OCI-LY3 (cell line): ENCODE data around the gene FBXO42.

Experiments used
- EZH2phosphoT487 ChIP-seq: fragments of 200-600 bp; shearing (Covaris generic); IDR thresholded peaks from 2 replicates; pipeline ENCODE4 v1.6.1; 2018; ENCODE audit warnings: antibody characterized with exemption, mixed run types, low read depth
- TF ChIP-seq, protein P1 (sequence below): fragments of 200-600, 300-600 bp; sonication (generic); IDR thresholded peaks from 2 replicates; pipeline ENCODE4 v1.5.1; 2014; ENCODE audit warnings: antibody characterized with exemption, low read length, low read depth

DNA sequence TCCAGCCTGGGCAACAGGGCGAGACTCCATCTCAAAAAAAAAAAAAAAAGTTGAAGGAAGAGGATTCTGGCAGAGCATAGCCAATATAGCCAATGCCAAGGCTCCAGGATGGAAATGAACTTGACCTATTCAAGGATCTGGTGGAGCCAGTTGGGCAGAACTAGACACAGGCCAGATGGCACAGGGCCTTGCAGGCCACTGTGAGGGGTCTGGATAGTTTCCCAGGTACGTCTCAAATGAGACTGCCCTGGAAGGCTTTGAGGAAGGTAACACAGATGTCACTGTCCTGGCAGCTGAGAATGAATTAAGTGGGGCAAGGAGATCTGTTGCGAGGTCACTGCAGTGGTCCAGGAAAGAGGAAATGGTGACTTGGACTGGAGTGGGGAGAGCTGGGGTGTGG is 127.8 kb downstream of the FBXO42 start:
- TF ChIP-seq, protein P1, sequence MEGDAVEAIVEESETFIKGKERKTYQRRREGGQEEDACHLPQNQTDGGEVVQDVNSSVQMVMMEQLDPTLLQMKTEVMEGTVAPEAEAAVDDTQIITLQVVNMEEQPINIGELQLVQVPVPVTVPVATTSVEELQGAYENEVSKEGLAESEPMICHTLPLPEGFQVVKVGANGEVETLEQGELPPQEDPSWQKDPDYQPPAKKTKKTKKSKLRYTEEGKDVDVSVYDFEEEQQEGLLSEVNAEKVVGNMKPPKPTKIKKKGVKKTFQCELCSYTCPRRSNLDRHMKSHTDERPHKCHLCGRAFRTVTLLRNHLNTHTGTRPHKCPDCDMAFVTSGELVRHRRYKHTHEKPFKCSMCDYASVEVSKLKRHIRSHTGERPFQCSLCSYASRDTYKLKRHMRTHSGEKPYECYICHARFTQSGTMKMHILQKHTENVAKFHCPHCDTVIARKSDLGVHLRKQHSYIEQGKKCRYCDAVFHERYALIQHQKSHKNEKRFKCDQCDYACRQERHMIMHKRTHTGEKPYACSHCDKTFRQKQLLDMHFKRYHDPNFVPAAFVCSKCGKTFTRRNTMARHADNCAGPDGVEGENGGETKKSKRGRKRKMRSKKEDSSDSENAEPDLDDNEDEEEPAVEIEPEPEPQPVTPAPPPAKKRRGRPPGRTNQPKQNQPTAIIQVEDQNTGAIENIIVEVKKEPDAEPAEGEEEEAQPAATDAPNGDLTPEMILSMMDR: no peak
- no peak for TF ChIP-seq EZH2phosphoT487
